Immature natural killer cell (primary cell): ENCODE data around the gene TANC1. TPM values are rescaled to one million over a fixed set of nuclear protein-coding genes. Genes with fewer than 3 reads are reported as not detected.
A peak's percentile ranks its signal among the peaks of the same experiment; 100 is the strongest.

ENCODE experiments used
- DNase-seq, 3 donors: peaks; one replicate each; pipeline ENCODE4 v3.0.0; 2022; ENCODE audit warnings: mixed read lengths in 1 of 3
- H3K27ac Mint-ChIP-seq, 6 donors: one replicate each; pipeline ENCODE4 v1.8.0; 2020; ENCODE audit warnings: mixed read lengths in 6 of 6, mild to moderate bottlenecking in 5 of 6, inconsistent platforms in 4 of 6, moderate library complexity in 3 of 6
- H3K27me3 Mint-ChIP-seq, 3 donors: one replicate each; pipeline ENCODE4 v1.8.0; 2020 to 2021; ENCODE audit warnings: low read depth in 3 of 3, mild to moderate bottlenecking in 3 of 3, mixed read lengths in 3 of 3, moderate library complexity in 3 of 3, inconsistent platforms in 1 of 3
- H3K36me3 Mint-ChIP-seq, 3 donors: one replicate each; pipeline ENCODE4 v1.8.0; 2020; ENCODE audit warnings: mixed read lengths in 3 of 3, inconsistent platforms in 2 of 3, mild to moderate bottlenecking in 2 of 3
- H3K4me1 Mint-ChIP-seq, 2 donors: one replicate each; pipeline ENCODE4 v1.8.0; 2020; ENCODE audit warnings: inconsistent platforms in 2 of 2, mild to moderate bottlenecking in 2 of 2, mixed read lengths in 2 of 2, moderate library complexity in 1 of 2
- H3K4me3 Mint-ChIP-seq, 5 donors: one replicate each; pipeline ENCODE4 v1.8.0; 2020; ENCODE audit warnings: mild to moderate bottlenecking in 5 of 5, mixed read lengths in 5 of 5, inconsistent platforms in 3 of 5, moderate library complexity in 3 of 5
- H3K9me3 Mint-ChIP-seq, 6 donors: one replicate each; pipeline ENCODE4 v1.8.0; 2020; ENCODE audit warnings: mild to moderate bottlenecking in 6 of 6, mixed read lengths in 6 of 6, inconsistent platforms in 4 of 6, moderate library complexity in 3 of 6
- polyA plus RNA-seq, 3 donors: library from polyadenylated mRNA; unstranded; fragments of 300-500 nt; fragmentation: Illumina TruSeq; gene quantifications; one replicate each; pipeline ENCODE4 v1.2.3, GENCODE V29; 2021

The TANC1 gene
- polyA plus RNA-seq, 3 donors from 2014 or later = 0.41 to 0.46 TPM; not detected in 1

DNA sequence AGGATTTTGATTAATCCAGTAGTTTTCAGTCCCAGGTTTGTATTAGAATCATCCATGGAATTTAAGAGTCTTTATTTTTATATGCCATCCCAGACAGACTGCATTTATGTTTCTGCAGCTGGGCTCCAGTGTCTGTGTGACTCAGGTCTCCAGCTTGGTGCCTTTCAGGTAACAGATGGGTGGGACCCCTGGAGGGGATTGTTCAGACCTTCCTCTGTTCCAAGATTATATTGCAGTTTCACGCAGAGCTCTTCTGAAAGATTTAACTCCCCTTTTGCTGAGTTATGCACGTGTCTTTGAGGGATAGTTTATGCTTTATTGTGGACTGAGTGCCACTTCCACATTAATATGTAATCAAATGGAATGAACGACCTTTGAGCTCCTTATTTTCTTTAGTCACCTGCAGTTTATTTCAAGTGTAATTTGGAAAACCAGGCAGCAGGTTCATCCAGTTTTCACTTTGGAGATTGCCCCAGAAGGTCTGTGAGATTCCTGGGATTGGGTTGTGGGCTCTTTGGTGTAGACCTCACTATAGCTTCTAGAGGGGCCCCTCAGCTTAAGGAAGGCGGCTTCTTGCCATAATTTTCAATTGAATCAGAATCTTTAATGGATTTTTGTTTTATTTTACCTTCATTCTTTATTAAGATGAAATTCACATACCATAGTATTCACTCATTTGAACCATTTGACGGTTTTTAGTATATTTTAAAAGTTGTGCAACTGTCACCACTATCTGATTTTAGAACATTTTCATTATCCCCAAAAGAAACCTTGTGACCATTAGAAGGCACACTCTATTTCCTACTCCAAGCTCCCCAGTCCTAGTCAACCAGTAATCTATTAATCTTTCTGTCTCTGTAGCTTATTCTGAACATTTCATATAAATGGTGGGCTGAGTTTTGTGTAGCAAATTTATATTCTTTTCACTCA, 183.0 kb downstream of the TANC1 start:
- Mint-ChIP-seq H3K27ac (peak overlapping the region in 1 of 6 donors; percentile 8), H3K4me3 (peak overlapping the region in 1 of 5 donors; percentile 18), H3K27me3 (peaks cover 0 to 16% (median 3%) of the 10 kb centered on the region in 3 donors), H3K4me1 (peaks cover 54 to 61% of the 10 kb centered on the region in 2 donors), H3K9me3 (no peaks in the 10 kb centered on the region), H3K36me3 (no peaks in the 10 kb centered on the region)
- DNase-seq = no peak

DNA sequence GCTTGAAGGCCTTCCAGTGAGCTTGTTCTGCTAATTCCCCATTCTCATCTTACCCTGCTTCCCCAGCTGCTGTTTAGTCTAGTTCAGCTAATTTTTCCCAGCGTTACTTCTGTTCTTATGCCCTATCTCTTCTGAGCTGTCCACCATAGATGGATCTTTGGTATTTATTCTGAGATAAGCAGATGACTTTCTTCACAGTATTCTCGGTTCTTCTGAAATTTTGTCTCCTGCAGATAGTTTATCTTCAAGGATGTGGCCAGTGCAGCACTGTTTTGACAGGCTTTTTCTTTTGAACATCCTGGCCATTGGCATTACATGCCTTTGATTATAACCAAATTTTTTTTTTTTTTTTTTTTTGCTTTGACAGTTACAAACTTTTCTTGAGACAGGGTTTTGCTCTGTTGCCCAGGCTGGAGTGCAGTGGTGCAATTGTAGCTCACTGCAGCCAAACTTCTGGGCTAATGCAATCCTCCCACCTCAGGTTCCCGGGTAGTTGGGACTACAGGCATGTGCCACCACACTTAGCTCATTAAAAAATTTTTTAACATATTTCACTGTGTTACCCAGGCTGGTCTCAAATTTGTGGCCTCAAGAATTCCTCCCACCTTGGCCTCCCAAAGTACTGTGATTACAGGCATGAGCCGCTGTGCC, 183.8 kb downstream of the TANC1 start:
- DNase-seq = no peak
- H3K9me3 Mint-ChIP-seq = no peaks in the 10 kb centered on the region
- peaks cover 3 to 18% (median 3%) of the 10 kb centered on the region in 3 donors for H3K27me3 Mint-ChIP-seq
- no peak overlapping the region for H3K4me3 Mint-ChIP-seq
- H3K36me3 Mint-ChIP-seq = no peaks in the 10 kb centered on the region
- H3K4me1 Mint-ChIP-seq = peaks cover 47 to 56% of the 10 kb centered on the region in 2 donors
- H3K27ac Mint-ChIP-seq = peak overlapping the region in 2 of 6 donors; percentile 4 to 20

DNA sequence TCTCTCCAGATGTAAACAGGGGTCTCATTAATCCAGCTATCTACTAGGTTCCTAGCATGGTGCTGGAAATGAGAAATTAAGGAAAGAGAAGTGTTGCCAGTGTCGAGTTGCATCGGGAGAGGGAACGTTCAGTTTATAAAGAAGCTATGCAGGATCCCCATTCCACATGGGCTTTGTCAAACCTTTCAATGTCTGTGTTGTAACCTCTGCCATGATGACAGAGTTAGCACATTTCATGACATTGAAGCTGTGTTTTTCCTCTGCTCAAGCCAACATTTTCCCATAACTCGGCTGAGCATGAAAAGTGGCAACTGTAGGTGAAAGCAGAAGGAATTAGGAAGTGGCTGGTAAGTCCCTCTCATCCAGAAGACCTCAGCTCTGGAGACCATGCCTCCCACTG, 184.6 kb downstream of the TANC1 start:
- no peaks in the 10 kb centered on the region for H3K36me3 Mint-ChIP-seq
- H3K27me3 Mint-ChIP-seq = peaks cover 3 to 18% (median 3%) of the 10 kb centered on the region in 3 donors

DNA sequence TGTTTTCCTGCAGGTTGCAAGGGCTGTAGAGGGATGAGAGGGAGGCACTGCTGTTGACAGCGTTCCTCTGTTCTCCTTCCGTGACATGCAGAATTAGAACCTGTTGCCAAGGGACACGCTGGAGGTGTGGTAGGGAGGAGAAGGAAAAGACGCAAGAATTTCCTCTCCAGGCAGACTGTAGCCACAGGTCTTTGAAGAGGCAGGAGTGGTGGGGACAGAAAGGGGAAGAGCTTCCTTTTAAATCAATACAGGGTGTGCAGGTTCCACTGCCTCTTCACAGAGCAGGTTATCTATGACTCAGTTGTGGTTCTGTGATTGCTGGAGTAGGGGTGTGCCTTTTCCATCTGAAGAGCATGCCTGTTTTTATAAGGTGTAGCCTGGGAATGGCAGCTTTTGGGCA, 185.0 kb downstream of the TANC1 start:
- no peak for DNase-seq
- no peak overlapping the region for H3K27ac Mint-ChIP-seq

More for the DNA sequence above, 184.6 kb downstream of the TANC1 start:
- H3K9me3 Mint-ChIP-seq = no peaks in the 10 kb centered on the region
- DNase-seq = no peak
- H3K27ac Mint-ChIP-seq = no peak overlapping the region
- H3K4me1 Mint-ChIP-seq = peaks cover 39 to 48% of the 10 kb centered on the region in 2 donors
- H3K4me3 Mint-ChIP-seq = peak overlapping the region in 2 of 5 donors; percentile 42 to 43

DNA sequence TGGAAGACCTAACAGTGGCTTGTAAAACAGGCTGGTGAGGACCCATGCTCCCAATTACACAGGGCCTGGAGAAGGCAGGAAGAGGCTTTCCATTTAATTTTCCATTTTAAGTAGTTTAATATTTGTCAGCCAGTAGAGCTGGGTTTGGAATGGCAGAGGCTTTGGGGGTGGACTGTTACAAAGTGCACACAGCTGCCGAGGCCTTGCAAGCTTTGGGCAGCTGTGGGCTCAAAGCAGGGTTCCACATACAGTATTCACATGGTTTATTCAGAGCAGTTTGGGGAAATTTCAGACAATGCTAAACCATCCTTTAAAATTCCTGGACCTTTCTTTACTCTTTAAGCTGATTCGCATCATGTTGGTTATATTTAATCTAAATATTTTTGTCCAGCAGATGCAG, 185.5 kb downstream of the TANC1 start:
- Mint-ChIP-seq H3K4me1 (peaks cover 38 to 47% of the 10 kb centered on the region in 2 donors), H3K36me3 (no peaks in the 10 kb centered on the region), H3K27ac (peak overlapping the region in 1 of 6 donors; percentile 11), H3K4me3 (peak overlapping the region in 4 of 5 donors; percentile 13 to 49 (median 30)), H3K9me3 (no peaks in the 10 kb centered on the region), H3K27me3 (peaks cover 3 to 21% (median 4%) of the 10 kb centered on the region in 3 donors)
- DNase-seq = no peak

More for the DNA sequence above, 185.0 kb downstream of the TANC1 start:
- H3K4me1 Mint-ChIP-seq = peaks cover 38 to 47% of the 10 kb centered on the region in 2 donors
- peaks cover 3 to 19% (median 4%) of the 10 kb centered on the region in 3 donors for H3K27me3 Mint-ChIP-seq
- no peaks in the 10 kb centered on the region for H3K9me3 Mint-ChIP-seq
- H3K4me3 Mint-ChIP-seq = peak overlapping the region in 4 of 5 donors; percentile 13 to 43 (median 30)
- no peaks in the 10 kb centered on the region for H3K36me3 Mint-ChIP-seq

DNA sequence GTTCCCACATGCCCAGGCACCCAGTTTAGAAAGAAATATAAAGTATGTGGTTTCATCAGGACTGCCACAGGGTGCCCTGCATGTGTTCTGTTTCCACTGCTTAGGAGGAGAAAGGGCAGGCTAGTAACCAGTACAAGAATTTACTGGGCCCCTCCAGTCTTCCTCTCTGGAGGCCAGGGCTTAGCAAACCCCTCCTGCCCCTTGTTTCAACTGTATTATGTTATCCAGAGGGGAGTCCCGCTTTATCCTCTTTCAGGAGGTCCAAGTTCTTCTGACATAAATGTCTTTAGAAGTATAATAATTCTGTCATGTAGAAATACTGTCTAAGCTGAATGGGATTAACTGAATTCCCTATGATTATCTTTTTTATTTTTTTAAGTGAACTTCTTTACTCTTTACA, 185.9 kb downstream of the TANC1 start:
- peaks cover 38 to 47% of the 10 kb centered on the region in 2 donors for H3K4me1 Mint-ChIP-seq
- no peak for DNase-seq
- H3K4me3 Mint-ChIP-seq = peak overlapping the region in 3 of 5 donors; percentile 7 to 49 (median 31)
- H3K27ac Mint-ChIP-seq = peak overlapping the region in 1 of 6 donors; percentile 26
- peaks cover 3 to 21% (median 4%) of the 10 kb centered on the region in 3 donors for H3K27me3 Mint-ChIP-seq
- no peaks in the 10 kb centered on the region for H3K36me3 Mint-ChIP-seq
- no peaks in the 10 kb centered on the region for H3K9me3 Mint-ChIP-seq

DNA sequence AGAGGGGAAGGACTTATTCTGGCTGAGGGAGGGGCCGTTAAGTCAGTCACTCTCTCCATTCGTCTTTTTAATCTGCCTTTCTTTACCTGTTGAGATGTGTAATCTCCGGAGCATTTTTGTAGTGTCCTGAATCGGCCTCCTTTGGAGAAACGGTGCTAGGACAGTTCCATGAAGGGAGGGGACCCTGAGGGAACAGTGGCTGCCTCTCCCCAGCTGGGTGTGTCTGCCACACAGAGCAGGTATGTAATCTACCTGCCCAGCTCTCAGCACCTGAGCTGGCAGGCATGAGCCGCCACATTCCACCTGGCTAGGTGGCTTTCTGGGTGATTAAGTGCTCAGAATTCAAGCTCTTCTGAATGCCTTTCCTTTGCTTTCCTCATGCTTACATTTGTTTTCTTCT, 186.9 kb downstream of the TANC1 start:
- H3K4me1 Mint-ChIP-seq = peaks cover 38 to 47% of the 10 kb centered on the region in 2 donors
- H3K9me3 Mint-ChIP-seq = no peaks in the 10 kb centered on the region
- H3K36me3 Mint-ChIP-seq = no peaks in the 10 kb centered on the region
- H3K4me3 Mint-ChIP-seq = peak overlapping the region in 1 of 5 donors; percentile 34
- H3K27ac Mint-ChIP-seq = no peak overlapping the region
- no peak for DNase-seq
- peaks cover 3 to 25% (median 4%) of the 10 kb centered on the region in 3 donors for H3K27me3 Mint-ChIP-seq

DNA sequence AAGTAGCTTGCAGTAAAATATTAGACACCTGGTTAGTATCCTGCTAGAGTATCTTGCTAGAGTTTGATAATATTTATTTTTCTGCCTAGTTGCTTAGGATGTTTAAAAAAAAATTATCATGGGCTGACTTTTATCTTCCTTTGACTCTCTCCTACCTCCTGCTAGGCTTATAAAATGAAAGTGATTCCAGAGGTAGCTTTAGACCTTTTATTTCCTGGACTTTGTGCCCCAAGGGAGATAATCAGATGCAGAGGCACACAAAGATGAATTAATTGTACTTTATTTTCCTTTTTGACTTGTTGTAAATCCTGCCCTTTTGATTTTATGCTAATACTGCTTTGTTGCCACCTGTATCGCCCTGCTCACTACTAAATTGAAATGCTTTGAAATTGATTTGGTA, 187.4 kb downstream of the TANC1 start:
- H3K36me3 Mint-ChIP-seq = no peaks in the 10 kb centered on the region
- H3K4me3 Mint-ChIP-seq = no peak overlapping the region
- H3K27me3 Mint-ChIP-seq = peaks cover 3 to 25% (median 4%) of the 10 kb centered on the region in 3 donors
- DNase-seq = no peak
- no peak overlapping the region for H3K27ac Mint-ChIP-seq
- no peaks in the 10 kb centered on the region for H3K9me3 Mint-ChIP-seq
- H3K4me1 Mint-ChIP-seq = peaks cover 40 to 49% of the 10 kb centered on the region in 2 donors

DNA sequence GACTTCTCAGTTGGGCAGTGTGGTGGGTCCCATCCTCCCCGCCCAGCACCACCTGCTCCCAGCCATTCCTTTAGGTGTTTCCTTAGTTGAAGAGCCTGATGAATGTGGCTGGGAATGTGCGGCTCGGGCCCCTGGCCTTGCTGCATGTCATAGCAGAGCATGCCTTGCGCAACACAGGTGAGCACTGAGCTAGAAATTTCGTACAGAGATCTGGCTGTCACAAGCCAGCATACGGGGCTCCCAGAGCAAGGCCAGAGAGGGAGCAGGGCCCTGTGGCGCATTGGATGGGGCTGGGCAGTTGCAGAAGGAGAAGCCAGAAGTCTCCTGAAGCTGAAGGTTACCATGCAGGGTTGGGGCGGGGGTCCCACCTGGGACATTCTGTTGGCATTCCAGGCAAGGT, 188.4 kb downstream of the TANC1 start:
- peak overlapping the region in 1 of 6 donors; percentile 55 for H3K27ac Mint-ChIP-seq
- H3K27me3 Mint-ChIP-seq = peaks cover 3 to 17% (median 6%) of the 10 kb centered on the region in 3 donors
- no peak overlapping the region for H3K4me3 Mint-ChIP-seq
- peaks cover 47 to 59% of the 10 kb centered on the region in 2 donors for H3K4me1 Mint-ChIP-seq
- H3K9me3 Mint-ChIP-seq = no peaks in the 10 kb centered on the region
- no peaks in the 10 kb centered on the region for H3K36me3 Mint-ChIP-seq
- DNase-seq = no peak

DNA sequence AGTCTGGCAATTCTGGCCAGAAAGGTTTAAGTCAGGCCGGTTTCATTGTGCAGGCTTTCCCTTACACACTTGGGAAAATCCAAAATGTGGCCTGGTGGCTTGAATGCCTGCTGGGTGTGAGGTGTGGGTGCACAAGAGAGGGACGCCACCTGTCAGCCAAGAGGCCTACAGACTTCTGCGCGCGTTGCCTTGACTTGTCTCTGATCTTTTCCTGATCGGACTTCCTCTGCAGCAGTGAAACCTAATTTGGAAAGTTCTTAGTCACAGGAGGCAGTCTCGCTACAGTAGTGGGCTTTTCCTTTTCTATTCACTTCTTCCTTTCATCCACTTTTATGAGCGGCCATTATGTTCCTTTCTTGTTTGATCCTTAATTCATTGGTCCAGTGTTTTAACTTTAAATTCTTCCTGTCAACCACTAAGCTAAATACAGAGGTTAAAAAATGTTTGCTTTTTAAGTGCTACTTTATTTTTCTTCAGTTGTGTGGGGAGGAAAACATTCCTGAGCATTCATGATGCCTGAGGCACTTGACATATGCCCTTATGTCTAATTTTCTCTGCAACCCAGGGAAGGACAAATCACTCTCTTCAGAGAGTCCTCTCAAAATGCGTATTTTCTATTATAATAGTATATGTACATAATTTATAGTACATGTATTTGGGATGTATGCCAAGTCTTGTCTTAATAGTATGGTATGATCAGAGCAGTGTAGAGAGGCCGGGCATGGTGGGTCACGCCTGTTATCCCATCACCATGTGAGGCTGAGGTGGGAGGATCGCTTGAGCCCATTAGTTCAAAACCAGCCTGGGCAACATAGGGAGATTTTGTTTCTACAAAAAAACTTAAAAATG, 189.1 kb downstream of the TANC1 start:
- H3K27ac Mint-ChIP-seq = no peak overlapping the region
- no peak overlapping the region for H3K4me3 Mint-ChIP-seq
- no peak for DNase-seq
- H3K9me3 Mint-ChIP-seq = no peaks in the 10 kb centered on the region
- H3K36me3 Mint-ChIP-seq = no peaks in the 10 kb centered on the region
- peaks cover 41 to 52% of the 10 kb centered on the region in 2 donors for H3K4me1 Mint-ChIP-seq
- H3K27me3 Mint-ChIP-seq = peaks cover 1 to 14% (median 6%) of the 10 kb centered on the region in 3 donors

DNA sequence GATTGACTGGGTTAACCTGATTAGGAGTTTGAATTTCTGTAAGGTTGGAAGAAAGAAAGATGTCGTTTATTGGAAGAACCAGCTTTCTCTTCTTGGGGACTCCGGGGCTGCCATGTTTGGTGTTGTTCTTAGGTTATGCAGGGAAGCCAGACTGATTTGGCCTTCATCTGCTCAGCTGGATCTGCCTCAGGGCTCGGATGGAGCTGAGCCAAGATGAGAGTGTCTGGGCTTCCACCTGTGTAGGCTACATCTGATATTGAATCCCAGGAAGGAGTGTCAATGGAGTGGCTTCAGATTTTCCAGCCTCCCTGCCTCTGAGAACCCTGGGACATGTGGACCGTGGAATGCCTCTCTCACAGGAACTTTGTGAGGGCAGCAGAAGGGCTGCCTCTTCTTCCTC, 192.0 kb downstream of the TANC1 start:
- H3K36me3 Mint-ChIP-seq = no peaks in the 10 kb centered on the region
- peaks cover 17 to 24% of the 10 kb centered on the region in 2 donors for H3K4me1 Mint-ChIP-seq
- peaks cover 1 to 10% (median 6%) of the 10 kb centered on the region in 3 donors for H3K27me3 Mint-ChIP-seq
- H3K4me3 Mint-ChIP-seq = no peak overlapping the region
- no peak for DNase-seq
- no peaks in the 10 kb centered on the region for H3K9me3 Mint-ChIP-seq
- H3K27ac Mint-ChIP-seq = no peak overlapping the region

DNA sequence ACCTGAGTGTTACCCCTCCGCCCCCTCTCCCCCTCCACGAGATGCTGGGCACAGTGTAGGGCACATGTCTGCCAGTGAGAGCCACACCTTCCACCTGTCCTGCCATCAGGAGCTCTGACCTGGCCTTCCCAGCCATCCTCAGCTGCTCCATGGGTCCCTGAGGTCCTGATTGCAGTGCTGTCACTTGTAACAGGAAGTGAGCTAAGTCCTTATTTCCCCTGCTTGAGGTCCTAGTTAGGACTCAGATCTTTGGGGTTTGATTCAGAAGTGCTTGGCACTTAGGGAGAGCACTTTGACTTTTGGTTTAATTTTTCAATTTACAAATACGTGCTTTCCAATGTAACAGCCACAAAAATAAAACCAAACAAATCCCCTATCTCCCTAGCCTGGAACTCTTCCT, 192.5 kb downstream of the TANC1 start:
- Mint-ChIP-seq H3K27ac (no peak overlapping the region), H3K27me3 (peaks cover 0 to 10% (median 8%) of the 10 kb centered on the region in 3 donors), H3K36me3 (no peaks in the 10 kb centered on the region), H3K9me3 (no peaks in the 10 kb centered on the region), H3K4me3 (no peak overlapping the region), H3K4me1 (peaks cover 12 to 18% of the 10 kb centered on the region in 2 donors)
- no peak for DNase-seq

DNA sequence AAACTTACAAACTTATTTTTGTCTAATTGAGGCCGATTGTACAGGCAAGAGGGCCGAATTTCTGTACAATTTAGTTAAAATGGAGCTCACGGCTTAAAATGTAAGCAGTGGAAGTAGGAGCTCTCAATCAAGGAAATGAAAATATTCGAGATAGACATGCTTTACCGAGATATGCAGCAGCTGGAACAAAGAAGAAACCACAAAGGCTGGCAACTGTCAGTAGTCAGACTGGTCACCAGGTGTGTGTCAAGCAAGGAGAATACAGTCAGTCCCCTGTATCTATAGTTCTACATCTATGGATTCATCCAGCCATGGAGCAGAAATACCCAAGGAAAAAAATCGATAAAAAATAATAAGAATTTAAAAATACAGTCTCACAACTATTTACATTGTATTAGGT, 195.5 kb downstream of the TANC1 start:
- H3K4me3 Mint-ChIP-seq = no peak overlapping the region
- DNase-seq = no peak
- no peaks in the 10 kb centered on the region for H3K36me3 Mint-ChIP-seq
- no peak overlapping the region for H3K27ac Mint-ChIP-seq
- H3K9me3 Mint-ChIP-seq = no peaks in the 10 kb centered on the region
- peaks cover 0 to 10% (median 4%) of the 10 kb centered on the region in 3 donors for H3K27me3 Mint-ChIP-seq
- peaks cover 12 to 13% of the 10 kb centered on the region in 2 donors for H3K4me1 Mint-ChIP-seq
